Suprapubic skin (tissue), 4 donors: ENCODE measurements around the gene EHBP1L1. TPM values are rescaled to one million over a fixed set of nuclear protein-coding genes. Genes with fewer than 3 reads are reported as not detected.

Experiments
- DNase-seq, 2 donors: peaks; one replicate each; pipeline ENCODE4 v3.0.0-alpha.2; 2019; ENCODE audit warnings: low spot score in 2 of 2
- H3K27ac ChIP-seq: fragments of 200-600 bp; sonication (generic); one replicate; pipeline ENCODE4 v1.5.1; 2019
- H3K27me3 ChIP-seq: fragments of 200-600 bp; sonication (generic); one replicate; pipeline ENCODE4 v1.5.1; 2019
- H3K36me3 ChIP-seq: fragments of 200-600 bp; sonication (generic); one replicate; pipeline ENCODE4 v1.5.1; 2019
- H3K4me1 ChIP-seq: fragments of 200-600 bp; sonication (generic); one replicate; pipeline ENCODE4 v1.5.1; 2019
- H3K4me3 ChIP-seq: fragments of 200-600 bp; sonication (generic); one replicate; pipeline ENCODE4 v1.5.1; 2019; ENCODE audit warnings: mild to moderate bottlenecking
- H3K9me3 ChIP-seq: fragments of 200-600 bp; sonication (generic); one replicate; pipeline ENCODE4 v1.5.1; 2019
- EP300 ChIP-seq: sonication (generic); formaldehyde crosslinking; IDR thresholded peaks from one replicate; pipeline ENCODE4 v1.6.1; 2017; ENCODE audit warnings: antibody characterized with exemption
- POLR2A ChIP-seq, 2 donors: fragments of 450-650 bp; IDR thresholded peaks; one replicate each; pipeline ENCODE4 v1.6.1; 2017; ENCODE audit warnings: antibody characterized with exemption in 2 of 2, mild to moderate bottlenecking in 2 of 2, moderate library complexity in 2 of 2
- POLR2AphosphoS5 ChIP-seq, 3 donors: sonication (generic); formaldehyde crosslinking; IDR thresholded peaks; one replicate each; pipeline ENCODE4 v1.6.1; 2017; ENCODE audit warnings: antibody characterized with exemption in 3 of 3
- WGBS: methylation state at CpG from one replicate; pipeline ENCODE4 v1.1.5; 2018; 5-methylcytosine and 5-hydroxymethylcytosine counted together
- total RNA-seq, 4 donors: library from RNA; depleted of rRNA; stranded (reverse); fragments of >200 nt; gene quantifications; one replicate each; pipeline ENCODE4 v1.1.0, GENCODE V29; 2016
- TF ChIP-seq, protein P1 (sequence below), 2 donors: fragments of 200-600 bp in 1 of 2; fragments of 450-650 bp in 1 of 2; sonication (generic) in 1 of 2; IDR thresholded peaks; one replicate each; pipeline ENCODE4 v1.5.1; 2016 to 2019; ENCODE audit warnings: antibody characterized with exemption in 2 of 2, mild to moderate bottlenecking in 1 of 2, moderate library complexity in 1 of 2

Gene EHBP1L1
- 100 to 1,000 TPM in 1 of 4 donors, 10 to 100 TPM in 3; 40.3 to 150 (median 56.2) TPM for total RNA-seq

- Histone ChIP-seq H3K4me3 (peak within 1 kb of the TSS; percentile 94), H3K9me3 (no peaks in the 10 kb centered on the region), H3K27me3 (no peaks in the 10 kb centered on the region), H3K27ac (peak within 1 kb of the TSS; percentile 89), H3K36me3 (peaks cover 19% of the 10 kb centered on the region), H3K4me1 (peaks cover 74% of the 10 kb centered on the region)
- 3% methylated on average over 6 of the region's 69 CpGs for WGBS
- no peak for DNase-seq
- TF ChIP-seq POLR2A (IDR thresholded peaks at IDR 0.05) = no peak
- TF ChIP-seq, protein P1, sequence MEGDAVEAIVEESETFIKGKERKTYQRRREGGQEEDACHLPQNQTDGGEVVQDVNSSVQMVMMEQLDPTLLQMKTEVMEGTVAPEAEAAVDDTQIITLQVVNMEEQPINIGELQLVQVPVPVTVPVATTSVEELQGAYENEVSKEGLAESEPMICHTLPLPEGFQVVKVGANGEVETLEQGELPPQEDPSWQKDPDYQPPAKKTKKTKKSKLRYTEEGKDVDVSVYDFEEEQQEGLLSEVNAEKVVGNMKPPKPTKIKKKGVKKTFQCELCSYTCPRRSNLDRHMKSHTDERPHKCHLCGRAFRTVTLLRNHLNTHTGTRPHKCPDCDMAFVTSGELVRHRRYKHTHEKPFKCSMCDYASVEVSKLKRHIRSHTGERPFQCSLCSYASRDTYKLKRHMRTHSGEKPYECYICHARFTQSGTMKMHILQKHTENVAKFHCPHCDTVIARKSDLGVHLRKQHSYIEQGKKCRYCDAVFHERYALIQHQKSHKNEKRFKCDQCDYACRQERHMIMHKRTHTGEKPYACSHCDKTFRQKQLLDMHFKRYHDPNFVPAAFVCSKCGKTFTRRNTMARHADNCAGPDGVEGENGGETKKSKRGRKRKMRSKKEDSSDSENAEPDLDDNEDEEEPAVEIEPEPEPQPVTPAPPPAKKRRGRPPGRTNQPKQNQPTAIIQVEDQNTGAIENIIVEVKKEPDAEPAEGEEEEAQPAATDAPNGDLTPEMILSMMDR (IDR thresholded peaks at IDR 0.05) = no peak
- TF ChIP-seq POLR2AphosphoS5 (IDR thresholded peaks at IDR 0.05) = no peak
- no peak for TF ChIP-seq EP300
These were observed at the start of gene EHBP1L1 for GRCh38 chr11:65575568-65576231. Gene EHBP1L1 (plus strand): TSS chr11:65576053. CDS start chr11:65576303, 250 bp downstream.

DNA sequence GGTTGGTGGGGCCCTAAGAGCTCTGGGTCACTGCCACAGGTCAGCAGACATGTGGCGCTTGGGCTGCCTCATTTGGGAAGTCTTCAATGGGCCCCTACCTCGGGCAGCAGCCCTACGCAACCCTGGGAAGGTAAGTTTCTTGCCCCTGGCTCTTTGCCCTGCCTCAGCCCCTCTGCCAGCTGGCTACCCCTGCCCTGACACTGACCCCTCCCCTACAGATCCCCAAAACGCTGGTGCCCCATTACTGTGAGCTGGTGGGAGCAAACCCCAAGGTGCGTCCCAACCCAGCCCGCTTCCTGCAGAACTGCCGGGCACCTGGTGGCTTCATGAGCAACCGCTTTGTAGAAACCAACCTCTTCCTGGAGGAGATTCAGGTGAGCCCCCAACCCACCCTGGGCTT, 49.1 kb upstream of the EHBP1L1 start:
- Histone ChIP-seq H3K4me1 (peaks cover 23% of the 10 kb centered on the region), H3K4me3 (no peak overlapping the region), H3K36me3 (peaks cover 53% of the 10 kb centered on the region), H3K9me3 (no peaks in the 10 kb centered on the region), H3K27ac (no peak overlapping the region), H3K27me3 (no peaks in the 10 kb centered on the region)
- no peak for DNase-seq
- TF ChIP-seq POLR2A (IDR thresholded peaks at IDR 0.05) (no peak), EP300 (no peak), POLR2AphosphoS5 (IDR thresholded peaks at IDR 0.05) (no peak)
- TF ChIP-seq, protein P1 (IDR thresholded peaks at IDR 0.05) = no peak
- 81% methylated on average over 6 of the region's 8 CpGs for WGBS

DNA sequence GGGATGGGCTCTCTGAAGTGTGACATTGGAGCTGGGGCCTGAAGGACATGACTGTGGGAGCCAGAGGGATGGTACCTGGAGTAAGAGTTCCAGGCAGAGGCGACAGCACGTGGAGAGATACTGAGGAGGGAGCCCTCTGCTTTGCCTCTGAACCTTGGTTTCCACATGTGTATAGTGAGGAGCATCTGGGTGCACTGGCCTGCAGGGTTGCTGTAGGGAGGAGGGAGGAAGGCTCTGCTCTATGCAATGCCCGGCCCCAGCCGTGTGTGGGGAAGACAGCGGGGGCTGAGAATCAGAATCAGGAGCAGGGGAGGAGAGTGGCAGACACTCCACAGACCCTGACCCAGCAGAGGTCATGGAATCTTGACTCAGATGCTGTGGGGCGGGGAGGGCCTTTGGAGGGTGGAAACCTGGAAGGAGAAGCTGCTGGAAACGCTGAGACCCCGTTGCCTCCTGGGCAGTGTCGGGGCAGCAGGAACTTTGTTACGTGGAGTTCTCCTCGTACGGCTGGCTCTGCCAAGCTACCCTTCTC, 47.0 kb upstream of the EHBP1L1 start:
- 83% methylated on average over 10 of the region's 12 CpGs for WGBS
- peaks cover 75% of the 10 kb centered on the region for H3K36me3 ChIP-seq
- peaks cover 20% of the 10 kb centered on the region for H3K4me1 ChIP-seq
- no peaks in the 10 kb centered on the region for H3K27me3 ChIP-seq
- no peak overlapping the region for H3K4me3 ChIP-seq
- H3K9me3 ChIP-seq = no peaks in the 10 kb centered on the region
- no peak for TF ChIP-seq POLR2A (IDR thresholded peaks at IDR 0.05)
- TF ChIP-seq POLR2AphosphoS5 (IDR thresholded peaks at IDR 0.05) = no peak
- no peak for TF ChIP-seq EP300
- TF ChIP-seq, protein P1 (IDR thresholded peaks at IDR 0.05) = no peak
- no peak overlapping the region for H3K27ac ChIP-seq
- DNase-seq = no peak

GRCh38 chr11:65529475-65530156, 46.2 kb upstream of the EHBP1L1 start:
- TF ChIP-seq, protein P1 (IDR thresholded peaks at IDR 0.05) = no peak
- TF ChIP-seq POLR2A (IDR thresholded peaks at IDR 0.05) (no peak), POLR2AphosphoS5 (IDR thresholded peaks at IDR 0.05) (no peak), EP300 (no peak)
- Histone ChIP-seq H3K36me3 (peaks cover 78% of the 10 kb centered on the region), H3K4me1 (peaks cover 13% of the 10 kb centered on the region), H3K27me3 (no peaks in the 10 kb centered on the region), H3K4me3 (no peak overlapping the region), H3K9me3 (no peaks in the 10 kb centered on the region), H3K27ac (no peak overlapping the region)
- no peak for DNase-seq
- WGBS = 90% methylated on average over 5 of the region's 10 CpGs

DNA sequence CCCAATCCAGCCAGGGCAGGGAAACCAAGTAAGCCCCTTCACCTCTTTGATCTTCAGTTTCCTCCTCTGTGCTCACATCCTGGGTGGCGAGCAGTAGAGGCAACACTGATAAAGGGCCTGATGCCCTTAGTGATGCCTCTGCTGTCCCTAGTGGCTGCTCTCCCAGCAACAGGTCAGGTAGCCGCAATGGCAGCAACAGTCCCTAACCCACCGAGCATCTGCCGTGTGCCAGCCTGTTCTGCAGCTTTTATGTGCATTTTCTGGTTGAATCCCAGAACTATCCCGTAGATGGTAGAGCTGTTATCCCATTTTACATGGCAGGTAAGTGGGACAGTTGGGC, 45.7 kb upstream of the EHBP1L1 start:
- TF ChIP-seq, protein P1 (IDR thresholded peaks at IDR 0.05) = no peak
- TF ChIP-seq POLR2A (IDR thresholded peaks at IDR 0.05) (no peak), EP300 (no peak), POLR2AphosphoS5 (IDR thresholded peaks at IDR 0.05) (no peak)
- Histone ChIP-seq H3K27ac (no peak overlapping the region), H3K4me3 (no peak overlapping the region), H3K9me3 (no peaks in the 10 kb centered on the region), H3K27me3 (no peaks in the 10 kb centered on the region), H3K4me1 (peaks cover 13% of the 10 kb centered on the region), H3K36me3 (peaks cover 80% of the 10 kb centered on the region)
- DNase-seq = no peak
- 90% methylated on average over 5 of the region's 5 CpGs for WGBS
